ENCODE results near the gene AGA.

The AGA gene

DNA sequence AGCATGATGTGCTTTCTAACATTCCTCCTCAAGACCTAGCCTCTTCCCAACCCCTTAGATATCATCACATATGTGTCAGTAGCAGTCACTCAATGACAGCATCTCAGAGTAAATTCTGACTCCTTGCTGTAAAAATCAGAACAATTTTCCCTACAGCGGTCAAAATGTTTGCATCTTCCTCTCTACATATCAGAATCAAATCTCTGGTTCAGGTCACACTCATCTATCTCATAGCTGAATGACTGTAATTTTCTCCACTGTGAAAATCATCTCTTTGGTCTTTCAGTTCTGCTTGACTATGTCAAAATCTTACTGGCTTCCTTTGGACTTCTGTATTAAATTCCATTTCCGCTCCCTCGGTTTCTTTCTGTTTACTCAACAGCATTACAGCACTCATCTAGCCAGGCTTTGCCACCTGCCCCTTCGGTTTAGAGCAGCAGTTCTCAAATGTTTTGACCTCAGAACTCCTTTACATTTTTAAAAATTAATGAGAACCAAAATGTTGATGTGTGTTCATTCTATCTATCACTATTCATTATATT, 57.3 kb downstream of the AGA start:
- no peak for DNase-seq

DNA sequence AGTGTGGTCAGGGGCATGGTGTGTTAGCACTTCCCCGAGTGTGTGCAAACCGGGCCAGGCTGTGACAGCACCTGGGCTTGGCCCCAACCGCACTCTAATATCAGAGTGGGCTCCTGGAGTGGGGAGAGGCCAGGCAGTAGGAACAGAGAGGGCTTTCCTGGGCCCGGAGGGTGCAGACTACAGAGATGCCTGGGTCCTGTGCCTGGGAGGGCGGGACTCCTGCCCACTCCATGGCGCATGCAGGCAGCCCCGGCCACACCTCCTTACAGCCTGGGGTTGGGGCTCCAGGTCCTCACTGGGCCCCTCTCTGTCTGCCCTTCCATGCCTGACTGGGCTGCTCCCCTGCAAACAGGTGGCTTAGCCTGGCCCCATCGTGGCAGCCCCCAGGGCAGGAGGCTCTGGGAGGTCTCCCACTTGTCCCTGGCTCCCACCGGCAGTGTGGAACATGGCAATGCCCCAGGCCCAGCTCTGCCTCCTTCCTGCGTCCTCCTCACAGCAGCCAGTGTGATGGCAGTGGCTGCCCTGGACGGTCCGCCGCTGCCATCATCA, 60.4 kb downstream of the AGA start:
- no peak for DNase-seq
